ENCODE measurements around the gene TIPARP. TPM values are rescaled to one million over a fixed set of nuclear protein-coding genes. Genes with fewer than 3 reads are reported as not detected.
A peak's percentile ranks its signal among the peaks of the same experiment; 100 is the strongest.

Gene TIPARP, protein sequence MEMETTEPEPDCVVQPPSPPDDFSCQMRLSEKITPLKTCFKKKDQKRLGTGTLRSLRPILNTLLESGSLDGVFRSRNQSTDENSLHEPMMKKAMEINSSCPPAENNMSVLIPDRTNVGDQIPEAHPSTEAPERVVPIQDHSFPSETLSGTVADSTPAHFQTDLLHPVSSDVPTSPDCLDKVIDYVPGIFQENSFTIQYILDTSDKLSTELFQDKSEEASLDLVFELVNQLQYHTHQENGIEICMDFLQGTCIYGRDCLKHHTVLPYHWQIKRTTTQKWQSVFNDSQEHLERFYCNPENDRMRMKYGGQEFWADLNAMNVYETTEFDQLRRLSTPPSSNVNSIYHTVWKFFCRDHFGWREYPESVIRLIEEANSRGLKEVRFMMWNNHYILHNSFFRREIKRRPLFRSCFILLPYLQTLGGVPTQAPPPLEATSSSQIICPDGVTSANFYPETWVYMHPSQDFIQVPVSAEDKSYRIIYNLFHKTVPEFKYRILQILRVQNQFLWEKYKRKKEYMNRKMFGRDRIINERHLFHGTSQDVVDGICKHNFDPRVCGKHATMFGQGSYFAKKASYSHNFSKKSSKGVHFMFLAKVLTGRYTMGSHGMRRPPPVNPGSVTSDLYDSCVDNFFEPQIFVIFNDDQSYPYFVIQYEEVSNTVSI
- 19.5 TPM for polyA plus RNA-seq (2013, experiment 1 of 2)
- polyA plus RNA-seq (2013, experiment 2 of 2), result 16.9 TPM

DNA sequence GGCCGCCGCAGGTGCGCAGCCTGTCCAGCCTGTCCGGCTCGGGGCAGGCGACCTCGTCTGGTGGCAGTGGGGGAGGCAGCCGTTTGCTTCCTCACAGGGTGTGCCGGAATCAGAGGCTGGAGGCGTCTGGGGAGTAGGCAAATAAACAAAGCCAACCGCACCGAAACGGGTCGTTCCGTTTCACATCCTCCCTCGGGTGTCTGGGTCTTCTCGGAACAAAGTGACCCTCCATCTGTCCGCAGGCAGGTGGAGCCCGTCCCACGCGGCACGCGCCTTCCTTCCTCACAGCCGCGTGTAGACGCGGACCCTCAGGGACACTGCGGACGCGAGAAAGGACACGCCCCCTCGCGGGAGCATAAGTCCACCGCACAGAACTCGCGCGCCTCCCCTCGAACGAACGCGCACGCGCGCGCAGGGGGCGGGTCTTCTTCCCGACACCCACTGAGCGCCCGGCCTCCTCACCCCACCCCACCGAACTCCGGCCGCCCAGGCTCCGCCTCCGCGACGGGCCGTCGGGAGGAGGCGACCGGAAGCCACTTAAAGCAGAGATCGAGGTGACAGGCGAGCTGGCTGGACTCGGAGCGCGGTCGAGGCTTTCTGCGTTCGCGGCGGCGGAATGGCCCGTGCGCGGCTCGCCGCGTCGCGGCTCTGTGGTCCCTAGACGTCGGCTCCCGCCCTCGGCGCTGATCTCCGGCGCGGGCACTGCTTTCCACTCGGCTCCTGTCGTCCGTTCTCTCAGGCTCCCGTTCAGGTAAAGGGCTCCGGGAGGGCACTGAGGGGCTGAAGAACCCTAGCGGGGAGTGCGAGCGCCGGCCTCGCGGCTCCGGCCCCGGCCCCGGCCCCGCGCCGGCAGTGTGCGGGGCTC is at the start of gene TIPARP:
TIPARP (plus strand) TSS at position 545 of the 865 bp plus-strand sequence. CDS start 3,108 bp downstream, outside the sequence.
- Histone ChIP-seq H3K36me3 (ENCODE audit: control insufficient read depth, insufficient read depth, low read length) (peaks cover 20% of the 10 kb centered on the region), H3K27ac (ENCODE audit: low read depth, low read length, severe bottlenecking) (peak within 1 kb of the TSS; percentile 91), H3K4me3 (ENCODE audit: extremely low read depth, insufficient read depth, low read length, poor library complexity, severe bottlenecking) (peak within 1 kb of the TSS; percentile 95), H3K9me3 (ENCODE audit: control insufficient read depth, low read length) (no peaks in the 10 kb centered on the region), H3K4me1 (ENCODE audit: control insufficient read depth, insufficient read depth, low read length, poor library complexity, severe bottlenecking) (peaks cover 6% of the 10 kb centered on the region)
- 0 to 1% methylated on average over 75 to 88 of the region's 105 CpGs for WGBS, 2 experiments (ENCODE audit: insufficient coverage in 2 of 2)

DNA sequence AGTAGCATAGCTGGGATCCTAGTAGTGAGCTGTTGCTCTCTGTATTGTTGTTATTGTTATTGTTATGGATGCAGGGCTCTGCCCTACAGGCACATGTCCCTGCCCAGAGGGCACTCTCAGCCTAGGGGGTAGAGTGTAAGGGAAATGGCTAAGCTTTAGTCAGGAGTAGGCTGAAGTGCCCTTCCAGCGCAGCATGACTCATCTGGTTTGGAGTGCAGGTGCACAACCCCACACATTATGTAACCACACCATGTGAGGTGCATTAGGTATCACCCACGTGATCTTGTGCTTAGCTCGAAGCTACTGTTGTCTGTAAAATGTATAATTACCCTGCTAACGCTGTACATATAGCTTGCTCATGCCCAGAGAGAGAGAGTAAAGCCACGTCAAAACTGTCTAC is 48.3 kb upstream of the TIPARP start:
- H3K9me3 ChIP-seq (ENCODE audit: control insufficient read depth, low read length), result no peaks in the 10 kb centered on the region
- WGBS, 2 experiments (ENCODE audit: insufficient coverage in 2 of 2), result 91% methylated on average over 4 of the region's 5 CpGs; no CpG with 5 or more reads in 1 of the 2 experiments
- no peaks in the 10 kb centered on the region for H3K36me3 ChIP-seq (ENCODE audit: control insufficient read depth, insufficient read depth, low read length)
- no peak overlapping the region for H3K4me3 ChIP-seq (ENCODE audit: extremely low read depth, insufficient read depth, low read length, poor library complexity, severe bottlenecking)
- H3K4me1 ChIP-seq (ENCODE audit: control insufficient read depth, insufficient read depth, low read length, poor library complexity, severe bottlenecking), result peaks cover 4% of the 10 kb centered on the region
- no peak overlapping the region for H3K27ac ChIP-seq (ENCODE audit: low read depth, low read length, severe bottlenecking)

DNA sequence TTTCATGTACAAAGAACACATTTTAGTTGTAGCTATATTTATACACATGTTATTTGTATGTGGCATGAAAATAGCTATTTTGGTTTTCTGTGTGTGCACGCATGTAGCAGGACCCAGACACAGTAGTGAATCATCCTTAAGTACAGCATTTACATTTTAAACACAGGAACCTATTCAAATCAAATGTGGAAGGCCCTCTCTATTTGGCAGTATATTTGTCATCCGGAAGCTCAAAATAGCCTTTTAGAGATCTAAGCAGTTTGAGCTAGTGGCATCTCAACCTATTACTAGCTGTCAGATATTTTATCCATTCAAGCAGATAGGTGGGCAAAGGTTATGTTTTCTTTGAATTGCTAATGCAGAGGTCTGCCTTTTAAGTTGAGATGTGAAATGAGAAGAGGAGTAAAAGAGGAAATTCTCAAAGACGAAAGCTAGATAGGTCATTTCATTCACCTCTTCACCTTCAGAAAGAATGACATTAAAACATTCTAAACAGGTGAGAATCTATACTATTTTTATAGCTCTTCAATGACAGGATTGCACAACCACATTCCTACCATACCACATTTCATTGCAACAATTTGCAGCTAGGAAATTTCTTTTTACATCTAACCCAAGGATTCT is 46.3 kb upstream of the TIPARP start:
- Histone ChIP-seq H3K27ac (ENCODE audit: low read depth, low read length, severe bottlenecking) (no peak overlapping the region), H3K4me1 (ENCODE audit: control insufficient read depth, insufficient read depth, low read length, poor library complexity, severe bottlenecking) (peaks cover 4% of the 10 kb centered on the region), H3K36me3 (ENCODE audit: control insufficient read depth, insufficient read depth, low read length) (no peaks in the 10 kb centered on the region), H3K4me3 (ENCODE audit: extremely low read depth, insufficient read depth, low read length, poor library complexity, severe bottlenecking) (no peak overlapping the region), H3K9me3 (ENCODE audit: control insufficient read depth, low read length) (no peaks in the 10 kb centered on the region)
- 100% methylated on average over 1 of the region's 3 CpGs; no CpG with 5 or more reads in 1 of the 2 experiments for WGBS, 2 experiments (ENCODE audit: insufficient coverage in 2 of 2)

DNA sequence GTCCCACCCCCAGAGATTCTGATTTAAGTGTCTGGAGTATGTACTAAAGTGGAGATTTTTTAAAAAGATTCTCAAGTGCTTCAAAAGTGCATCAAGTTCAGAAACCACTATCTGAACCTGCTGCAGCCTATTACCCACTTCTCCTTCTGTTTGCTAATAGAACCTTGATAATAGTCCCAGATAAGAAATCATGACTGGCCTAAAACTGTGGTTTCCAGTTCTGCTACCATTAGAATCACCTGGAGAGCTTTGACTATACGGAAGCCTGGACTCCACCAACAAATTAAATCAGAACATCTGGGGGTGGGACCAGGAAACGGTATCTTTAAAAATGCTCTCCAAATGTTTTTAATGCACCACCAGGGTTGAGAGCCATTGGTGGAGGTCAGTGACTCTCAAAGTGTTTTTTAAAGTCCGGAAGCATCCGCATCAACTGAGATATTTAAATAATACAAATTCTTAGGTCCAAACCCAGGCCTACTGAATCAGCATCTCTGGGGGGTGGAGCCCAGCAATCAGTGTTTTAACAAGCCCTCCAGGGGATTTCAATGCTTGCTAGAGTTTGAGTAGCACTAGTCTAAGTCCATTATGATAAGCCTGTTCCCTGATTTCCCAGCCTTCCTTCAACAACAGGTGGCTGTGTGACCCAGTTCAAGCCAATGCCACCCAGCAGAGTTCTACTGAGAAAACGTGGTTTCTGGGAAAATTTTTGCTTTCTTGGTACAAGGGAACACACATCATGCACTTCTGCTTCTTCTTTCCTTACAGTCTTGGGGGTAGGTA is 45.4 kb upstream of the TIPARP start:
- WGBS, 2 experiments (ENCODE audit: insufficient coverage in 2 of 2), result 80% methylated on average over 2 to 3 of the region's 5 CpGs
- Histone ChIP-seq H3K27ac (ENCODE audit: low read depth, low read length, severe bottlenecking) (no peak overlapping the region), H3K4me1 (ENCODE audit: control insufficient read depth, insufficient read depth, low read length, poor library complexity, severe bottlenecking) (peaks cover 4% of the 10 kb centered on the region), H3K9me3 (ENCODE audit: control insufficient read depth, low read length) (no peaks in the 10 kb centered on the region), H3K36me3 (ENCODE audit: control insufficient read depth, insufficient read depth, low read length) (no peaks in the 10 kb centered on the region), H3K4me3 (ENCODE audit: extremely low read depth, insufficient read depth, low read length, poor library complexity, severe bottlenecking) (no peak overlapping the region)

DNA sequence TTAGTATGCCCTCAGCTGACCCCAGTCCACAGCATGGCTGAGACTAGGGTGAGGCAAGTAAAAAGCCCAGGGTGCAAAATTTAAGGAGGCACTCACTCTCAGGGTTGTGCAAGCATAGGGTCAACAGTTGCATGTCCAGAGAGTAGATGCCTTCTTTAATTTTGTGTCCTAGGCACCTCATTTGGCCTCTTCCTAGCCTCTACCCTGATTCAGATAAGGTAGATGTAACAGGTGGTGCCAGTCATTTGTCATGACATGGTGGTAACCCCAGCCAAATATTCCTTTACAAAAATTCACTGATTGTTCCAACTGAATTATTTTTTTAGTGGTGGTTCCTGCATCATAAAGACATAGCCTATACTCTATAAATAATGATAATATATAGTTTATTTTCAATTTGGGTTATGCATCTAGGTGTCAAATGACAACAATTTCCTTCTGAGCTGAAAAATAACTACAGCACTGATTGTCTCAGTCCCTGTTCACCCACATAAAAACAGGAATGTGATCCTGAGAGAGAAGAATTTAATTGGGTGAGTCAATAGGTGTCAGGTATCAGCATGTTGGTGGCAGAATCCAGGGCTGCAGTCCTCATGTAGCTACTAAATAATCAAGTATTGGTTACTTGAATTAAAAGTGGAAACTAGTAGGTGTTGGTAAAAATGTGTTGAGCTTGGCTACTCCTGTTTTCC is 44.2 kb upstream of the TIPARP start:
- Histone ChIP-seq H3K9me3 (ENCODE audit: control insufficient read depth, low read length) (no peaks in the 10 kb centered on the region), H3K36me3 (ENCODE audit: control insufficient read depth, insufficient read depth, low read length) (no peaks in the 10 kb centered on the region), H3K27ac (ENCODE audit: low read depth, low read length, severe bottlenecking) (no peak overlapping the region), H3K4me3 (ENCODE audit: extremely low read depth, insufficient read depth, low read length, poor library complexity, severe bottlenecking) (no peak overlapping the region), H3K4me1 (ENCODE audit: control insufficient read depth, insufficient read depth, low read length, poor library complexity, severe bottlenecking) (peaks cover 4% of the 10 kb centered on the region)

DNA sequence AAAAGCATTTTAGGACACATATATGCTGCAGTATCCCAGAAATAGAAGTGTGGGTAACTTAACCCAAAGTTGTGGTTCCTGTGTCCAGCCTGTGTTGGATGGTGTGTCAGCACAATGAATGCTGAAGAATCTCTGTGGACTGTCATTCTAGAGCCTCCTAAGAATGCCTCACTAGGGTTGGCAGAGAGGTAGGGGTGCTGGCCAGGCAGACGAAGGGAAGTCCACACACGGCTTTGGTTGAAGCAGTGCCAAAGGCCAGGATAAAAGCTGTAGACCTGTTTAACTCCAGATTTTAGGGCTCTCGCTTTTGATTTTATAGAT is 43.7 kb upstream of the TIPARP start:
- Histone ChIP-seq H3K4me1 (ENCODE audit: control insufficient read depth, insufficient read depth, low read length, poor library complexity, severe bottlenecking) (peaks cover 5% of the 10 kb centered on the region), H3K4me3 (ENCODE audit: extremely low read depth, insufficient read depth, low read length, poor library complexity, severe bottlenecking) (no peak overlapping the region)
- 86 to 100% methylated on average over 2 to 3 of the region's 3 CpGs for WGBS, 2 experiments (ENCODE audit: insufficient coverage in 2 of 2)

DNA sequence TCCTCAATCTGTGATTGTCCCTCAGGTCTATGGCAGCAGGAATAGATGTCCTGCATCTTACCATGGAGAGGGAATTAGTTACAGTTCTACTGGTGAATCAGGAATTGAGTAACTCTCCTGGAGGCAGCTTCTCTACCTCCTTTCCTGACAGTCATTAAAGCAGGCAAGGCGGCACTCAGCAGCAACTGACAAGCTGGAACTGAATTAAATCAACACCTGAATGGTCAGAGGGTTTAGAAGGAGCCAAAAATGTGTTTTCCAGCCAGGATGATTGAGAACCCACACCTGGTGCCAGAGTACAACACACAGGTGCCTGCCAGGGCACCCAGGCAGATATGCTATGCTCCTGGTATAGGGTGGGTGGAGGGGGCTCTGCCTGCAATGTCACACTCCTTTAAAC is 43.1 kb upstream of the TIPARP start:
- 88% methylated on average over 1 of the region's 1 CpG; no CpG with 5 or more reads in 1 of the 2 experiments for WGBS, 2 experiments (ENCODE audit: insufficient coverage in 2 of 2)
- no peak overlapping the region for H3K27ac ChIP-seq (ENCODE audit: low read depth, low read length, severe bottlenecking)
- H3K4me1 ChIP-seq (ENCODE audit: control insufficient read depth, insufficient read depth, low read length, poor library complexity, severe bottlenecking), result peaks cover 8% of the 10 kb centered on the region

More for the DNA sequence above, 43.7 kb upstream of the TIPARP start:
- Histone ChIP-seq H3K27ac (ENCODE audit: low read depth, low read length, severe bottlenecking) (no peak overlapping the region), H3K9me3 (ENCODE audit: control insufficient read depth, low read length) (no peaks in the 10 kb centered on the region), H3K36me3 (ENCODE audit: control insufficient read depth, insufficient read depth, low read length) (no peaks in the 10 kb centered on the region)

DNA sequence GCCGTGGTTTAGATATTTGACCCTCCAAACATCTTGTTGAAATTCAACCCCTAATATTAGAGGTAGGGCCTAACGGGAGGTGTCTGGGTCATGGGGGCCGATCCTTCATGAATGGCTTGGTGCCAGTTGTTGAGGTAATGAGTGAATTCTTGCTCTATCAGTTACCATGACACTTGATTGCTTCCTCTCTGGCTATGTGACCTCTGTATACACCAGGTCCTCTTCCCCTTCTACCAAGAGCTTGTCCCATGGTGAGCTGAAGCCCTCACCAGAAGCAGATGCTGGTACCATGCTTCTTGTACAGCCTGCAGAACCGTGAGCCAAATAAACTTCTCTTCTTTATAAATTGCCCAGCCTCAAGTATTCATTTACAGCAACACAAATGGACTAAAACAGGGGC is 41.8 kb upstream of the TIPARP start:
- no peak overlapping the region for H3K4me3 ChIP-seq (ENCODE audit: extremely low read depth, insufficient read depth, low read length, poor library complexity, severe bottlenecking)
- H3K27ac ChIP-seq (ENCODE audit: low read depth, low read length, severe bottlenecking), result no peak overlapping the region
- WGBS, 2 experiments (ENCODE audit: insufficient coverage in 2 of 2), result 88 to 100% methylated on average over 1 to 2 of the region's 4 CpGs
- H3K9me3 ChIP-seq (ENCODE audit: control insufficient read depth, low read length), result no peaks in the 10 kb centered on the region
- no peaks in the 10 kb centered on the region for H3K36me3 ChIP-seq (ENCODE audit: control insufficient read depth, insufficient read depth, low read length)
- peaks cover 8% of the 10 kb centered on the region for H3K4me1 ChIP-seq (ENCODE audit: control insufficient read depth, insufficient read depth, low read length, poor library complexity, severe bottlenecking)

More for the DNA sequence above, 43.1 kb upstream of the TIPARP start:
- Histone ChIP-seq H3K9me3 (ENCODE audit: control insufficient read depth, low read length) (no peaks in the 10 kb centered on the region), H3K4me3 (ENCODE audit: extremely low read depth, insufficient read depth, low read length, poor library complexity, severe bottlenecking) (no peak overlapping the region), H3K36me3 (ENCODE audit: control insufficient read depth, insufficient read depth, low read length) (no peaks in the 10 kb centered on the region)

DNA sequence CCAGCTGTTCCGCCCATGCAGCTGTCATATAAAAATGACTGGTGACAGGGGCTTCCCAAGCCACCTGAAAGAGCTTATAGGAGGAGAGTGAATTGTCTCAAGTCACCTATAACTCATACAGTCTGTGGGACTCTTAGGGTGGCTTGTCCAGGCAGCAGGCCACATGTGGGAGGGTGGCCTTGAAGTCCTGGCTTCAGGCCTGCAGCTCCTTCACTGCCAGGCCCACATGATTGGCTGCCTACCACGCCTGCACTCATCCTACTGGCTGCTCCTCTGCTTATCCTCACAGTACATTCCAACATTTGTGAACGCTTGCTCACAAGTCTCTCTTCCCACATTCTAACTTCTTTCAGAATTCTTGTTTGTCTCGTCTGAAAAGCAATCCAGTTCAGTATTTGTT is 41.1 kb upstream of the TIPARP start:
- Histone ChIP-seq H3K4me1 (ENCODE audit: control insufficient read depth, insufficient read depth, low read length, poor library complexity, severe bottlenecking) (peaks cover 8% of the 10 kb centered on the region), H3K4me3 (ENCODE audit: extremely low read depth, insufficient read depth, low read length, poor library complexity, severe bottlenecking) (no peak overlapping the region), H3K9me3 (ENCODE audit: control insufficient read depth, low read length) (no peaks in the 10 kb centered on the region), H3K27ac (ENCODE audit: low read depth, low read length, severe bottlenecking) (no peak overlapping the region), H3K36me3 (ENCODE audit: control insufficient read depth, insufficient read depth, low read length) (no peaks in the 10 kb centered on the region)
- 80 to 98% methylated on average over 2 to 3 of the region's 4 CpGs for WGBS, 2 experiments (ENCODE audit: insufficient coverage in 2 of 2)
